Neuronal stem cell (in vitro differentiated cells): ENCODE results near the gene GRM4.

Experiments
- DNase-seq: peaks from one replicate; pipeline ENCODE4 v3.0.0-alpha.2; 2013; ENCODE audit warnings: low spot score
- H2AFZ ChIP-seq: one replicate; pipeline ENCODE4 v1.6.1; 2013; ENCODE audit warnings: mild to moderate bottlenecking, low read length, inconsistent platforms
- H2AK5ac ChIP-seq: 2 replicates; pipeline ENCODE4 v1.6.1; 2013; ENCODE audit warnings: low read depth, mild to moderate bottlenecking, inconsistent platforms, low read length, moderate library complexity, mixed read lengths
- H2BK120ac ChIP-seq: 2 replicates; pipeline ENCODE4 v1.6.1; 2013; ENCODE audit warnings: low read depth, mild to moderate bottlenecking, inconsistent platforms, low read length, moderate library complexity, mixed read lengths
- H2BK12ac ChIP-seq: one replicate; pipeline ENCODE4 v1.6.1; 2013; ENCODE audit warnings: low read length, inconsistent platforms
- H2BK15ac ChIP-seq: 2 replicates; pipeline ENCODE4 v1.6.1; 2013; ENCODE audit warnings: mild to moderate bottlenecking, low read length, inconsistent platforms, mixed read lengths
- H2BK5ac ChIP-seq: one replicate; pipeline ENCODE4 v1.6.1; 2013; ENCODE audit warnings: inconsistent platforms, mild to moderate bottlenecking, low read length, moderate library complexity
- H3K14ac ChIP-seq: one replicate; pipeline ENCODE4 v1.6.1; 2013; ENCODE audit warnings: low read length, inconsistent platforms
- H3K18ac ChIP-seq: 2 replicates; pipeline ENCODE4 v1.6.1; 2013; ENCODE audit warnings: low read length, inconsistent platforms
- H3K23ac ChIP-seq: 2 replicates; pipeline ENCODE4 v1.6.1; 2013; ENCODE audit warnings: low read depth, mild to moderate bottlenecking, mixed read lengths, low read length, inconsistent platforms; ENCODE audit not compliant: poor library complexity
- H3K27ac ChIP-seq: replicated peaks from 3 replicates; pipeline ENCODE4 v1.5.1; 2013; ENCODE audit warnings: low read length, inconsistent platforms
- H3K27me3 ChIP-seq, 3 experiments: 2 replicates each; pipeline ENCODE4 v1.6.1; 2013; ENCODE audit warnings: low read length in 3 of 3, mild to moderate bottlenecking in 2 of 3, inconsistent platforms in 1 of 3, low read depth in 1 of 3, mixed read lengths in 1 of 3, moderate library complexity in 1 of 3; ENCODE audit not compliant: control insufficient read depth in 3 of 3, insufficient read depth in 3 of 3
- H3K36me3 ChIP-seq, 2 donors: replicated peaks in 1 of 2; 2 replicates each; pipeline ENCODE4 v1.6.1; 2013; ENCODE audit warnings: low read length in 2 of 2; ENCODE audit not compliant: control insufficient read depth in 2 of 2, insufficient read depth in 2 of 2
- H3K4ac ChIP-seq: 2 replicates; pipeline ENCODE4 v1.6.1; 2013; ENCODE audit warnings: inconsistent platforms, mild to moderate bottlenecking, low read length, moderate library complexity
- H3K4me1 ChIP-seq, 2 donors: 1 replicate in 1 of 2; 2 replicates in 1 of 2; pipeline ENCODE4 v1.6.1; 2013; ENCODE audit warnings: low read length in 2 of 2, low read depth in 1 of 2; ENCODE audit not compliant: control insufficient read depth in 2 of 2, insufficient read depth in 1 of 2
- H3K4me2 ChIP-seq: one replicate; pipeline ENCODE4 v1.6.1; 2013; ENCODE audit warnings: mild to moderate bottlenecking, low read length, inconsistent platforms; ENCODE audit not compliant: insufficient read depth, poor library complexity, severe bottlenecking
- H3K4me3 ChIP-seq, 2 donors: 2 replicates each; pipeline ENCODE4 v1.5.1; 2013; ENCODE audit warnings: low read length in 2 of 2, mild to moderate bottlenecking in 2 of 2, inconsistent platforms in 1 of 2, moderate library complexity in 1 of 2
- H3K79me1 ChIP-seq: one replicate; pipeline ENCODE4 v1.6.1; 2013; ENCODE audit warnings: low read depth, mild to moderate bottlenecking, inconsistent platforms, low read length, moderate library complexity
- H3K9ac ChIP-seq: one replicate; pipeline ENCODE4 v1.6.1; 2013; ENCODE audit warnings: mild to moderate bottlenecking, low read depth, low read length, inconsistent platforms; ENCODE audit not compliant: poor library complexity
- H3K9me3 ChIP-seq, 2 donors: replicated peaks in 1 of 2; 2 replicates each; pipeline versions ENCODE3 to v1.6.1; 2013; ENCODE audit warnings: low read length in 2 of 2, mild to moderate bottlenecking in 2 of 2, inconsistent platforms in 1 of 2, low read depth in 1 of 2, mixed read lengths in 1 of 2, moderate library complexity in 1 of 2; ENCODE audit not compliant: control insufficient read depth in 2 of 2, insufficient read depth in 1 of 2
- H4K8ac ChIP-seq: one replicate; pipeline ENCODE4 v1.6.1; 2013; ENCODE audit warnings: low read depth, mild to moderate bottlenecking, inconsistent platforms, low read length, moderate library complexity
- H4K91ac ChIP-seq: one replicate; pipeline ENCODE4 v1.6.1; 2013; ENCODE audit warnings: low read length, low read depth, mild to moderate bottlenecking, inconsistent platforms; ENCODE audit not compliant: poor library complexity
- WGBS, 2 donors: extraction: QIAGEN DNeasy Blood & Tissue Kit; methylation state at CpG; one replicate each; pipeline ENCODE4 v1.1.7; 2013; ENCODE audit warnings: missing lambda C conversion rate in 2 of 2, mixed read lengths in 1 of 2; ENCODE audit not compliant: insufficient read length in 2 of 2, insufficient replicate concordance in 1 of 2; ENCODE audit errors: extremely low coverage in 2 of 2; 5-methylcytosine and 5-hydroxymethylcytosine counted together

GRM4 gene

GRCh38 chr6:34025861-34026260, 120.0 kb downstream of the GRM4 start:
- Histone ChIP-seq H4K91ac (no peak overlapping the region), H3K27me3 (peaks cover 0 to 5% (median 0%) of the 10 kb centered on the region in 3 experiments), H3K18ac (no peak overlapping the region)

GRCh38 chr6:34025112-34025807, 120.6 kb downstream of the GRM4 start:
- no peak for DNase-seq
- H3K27me3 ChIP-seq, result peaks cover 0 to 5% (median 0%) of the 10 kb centered on the region in 3 experiments
- H3K36me3 ChIP-seq, result no peaks in the 10 kb centered on the region

More at GRCh38 chr6:34025861-34026260, 120.0 kb downstream of the GRM4 start:
- H2BK15ac ChIP-seq, result no peak overlapping the region
- no peak overlapping the region for H2AK5ac ChIP-seq
- no peak overlapping the region for H2BK12ac ChIP-seq
- H2BK120ac ChIP-seq, result no peak overlapping the region
- WGBS, 2 donors, result no CpG with 5 or more reads among the region's 8 CpGs
- DNase-seq, result no peak
- H4K8ac ChIP-seq, result no peak overlapping the region
- peaks cover 0 to 7% of the 10 kb centered on the region in 2 donors for H3K4me1 ChIP-seq
- no peak overlapping the region for H2BK5ac ChIP-seq
- no peaks in the 10 kb centered on the region for H3K36me3 ChIP-seq
- H3K27ac ChIP-seq, result no peak overlapping the region
- no peak overlapping the region for H3K4ac ChIP-seq
- no peak overlapping the region for H3K4me3 ChIP-seq
- no peak overlapping the region for H3K23ac ChIP-seq
- H3K9ac ChIP-seq, result peak overlapping the region; percentile 46
- H3K4me2 ChIP-seq, result no peak overlapping the region
- H3K9me3 ChIP-seq, result peaks cover 0 to 6% of the 10 kb centered on the region in 2 donors
- no peaks in the 10 kb centered on the region for H3K79me1 ChIP-seq
- no peak overlapping the region for H2AFZ ChIP-seq
- H3K14ac ChIP-seq, result no peak overlapping the region

GRCh38 chr6:34022873-34023255, 123.0 kb downstream of the GRM4 start:
- no CpG with 5 or more reads among the region's 9 CpGs for WGBS, 2 donors
- H2AK5ac ChIP-seq, result peak overlapping the region; percentile 49

More at GRCh38 chr6:34025112-34025807, 120.6 kb downstream of the GRM4 start:
- Histone ChIP-seq H3K14ac (no peak overlapping the region), H2BK12ac (no peak overlapping the region), H3K18ac (no peak overlapping the region), H3K4me2 (no peak overlapping the region), H2BK15ac (no peak overlapping the region), H3K79me1 (no peaks in the 10 kb centered on the region), H2BK120ac (no peak overlapping the region), H3K4me1 (peaks cover 0 to 7% of the 10 kb centered on the region in 2 donors), H3K9ac (no peak overlapping the region), H4K8ac (no peak overlapping the region), H4K91ac (no peak overlapping the region), H2AK5ac (no peak overlapping the region), H3K9me3 (peaks cover 0 to 6% of the 10 kb centered on the region in 2 donors), H2BK5ac (no peak overlapping the region), H3K23ac (no peak overlapping the region), H3K27ac (no peak overlapping the region), H2AFZ (no peak overlapping the region), H3K4me3 (no peak overlapping the region), H3K4ac (no peak overlapping the region)
- no CpG with 5 or more reads among the region's 8 CpGs for WGBS, 2 donors

DNA sequence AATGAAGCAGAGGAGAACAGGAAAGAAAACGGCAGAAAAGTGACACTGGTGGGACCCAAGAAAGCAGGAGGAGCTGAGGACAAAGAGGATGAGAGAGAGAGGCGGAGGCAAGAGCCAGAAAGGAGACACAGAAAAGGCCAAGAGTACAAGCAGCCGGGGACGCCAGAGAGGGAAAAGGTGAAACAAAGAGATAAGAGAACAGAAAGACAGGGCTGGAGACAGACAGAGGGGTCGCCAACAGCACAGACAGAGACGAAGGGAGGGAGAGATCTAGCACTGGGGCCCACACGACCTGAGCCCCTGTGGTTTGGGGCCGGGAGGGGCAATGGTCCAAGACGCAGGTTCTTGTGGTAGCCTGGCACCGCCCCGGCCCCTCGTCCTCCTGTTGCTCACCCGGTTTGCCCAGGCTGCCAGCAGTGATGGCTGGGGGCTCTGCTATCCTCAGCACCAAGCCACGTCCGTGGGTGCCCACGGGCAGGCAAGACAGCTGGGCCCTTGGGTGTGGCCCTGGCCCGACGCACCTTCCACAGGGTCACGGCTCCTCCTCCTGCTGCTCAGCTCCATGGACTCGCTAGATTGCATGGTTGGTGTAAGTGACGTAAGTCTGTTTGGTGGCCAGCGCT, 123.5 kb downstream of the GRM4 start:
- Histone ChIP-seq H3K4ac (no peak overlapping the region), H3K23ac (no peak overlapping the region), H4K8ac (no peak overlapping the region), H3K4me1 (peaks cover 0 to 7% of the 10 kb centered on the region in 2 donors), H2AFZ (no peak overlapping the region), H2BK12ac (no peak overlapping the region), H2AK5ac (peak overlapping the region; percentile 49), H3K79me1 (no peaks in the 10 kb centered on the region), H2BK5ac (no peak overlapping the region), H3K27me3 (peaks cover 0 to 5% (median 0%) of the 10 kb centered on the region in 3 experiments), H3K4me3 (peak overlapping the region in 1 of 2 donors; percentile 54), H3K9me3 (peaks cover 0 to 9% of the 10 kb centered on the region in 2 donors), H3K14ac (peak overlapping the region; percentile 42), H4K91ac (peak overlapping the region; percentile 28), H2BK15ac (peak overlapping the region; percentile 93), H2BK120ac (peak overlapping the region; percentile 92), H3K9ac (no peak overlapping the region), H3K36me3 (no peaks in the 10 kb centered on the region), H3K18ac (peak overlapping the region; percentile 80), H3K27ac (no peak overlapping the region), H3K4me2 (no peak overlapping the region)
- no CpG with 5 or more reads among the region's 22 CpGs for WGBS, 2 donors
- DNase-seq, result no peak

More at GRCh38 chr6:34022873-34023255, 123.0 kb downstream of the GRM4 start:
- Histone ChIP-seq H3K4ac (no peak overlapping the region), H3K18ac (peak overlapping the region; percentile 89), H4K8ac (no peak overlapping the region), H3K79me1 (no peaks in the 10 kb centered on the region), H3K4me2 (no peak overlapping the region), H3K4me3 (no peak overlapping the region), H2BK12ac (no peak overlapping the region), H2AFZ (no peak overlapping the region), H3K9me3 (peaks cover 0 to 6% of the 10 kb centered on the region in 2 donors), H3K14ac (peak overlapping the region; percentile 42), H2BK120ac (peak overlapping the region; percentile 92), H3K9ac (no peak overlapping the region), H3K36me3 (no peaks in the 10 kb centered on the region), H2BK5ac (no peak overlapping the region), H3K4me1 (peaks cover 0 to 7% of the 10 kb centered on the region in 2 donors), H3K27me3 (peaks cover 0 to 5% (median 0%) of the 10 kb centered on the region in 3 experiments), H3K27ac (no peak overlapping the region), H3K23ac (no peak overlapping the region), H2BK15ac (peak overlapping the region; percentile 93), H4K91ac (no peak overlapping the region)
- DNase-seq, result no peak
